Upper lobe of right lung (tissue), 1 donor: ENCODE results near the gene TRABD2B. TPM values are rescaled to one million over a fixed set of nuclear protein-coding genes. Genes with fewer than 3 reads are reported as not detected.

Experiments used
- ATAC-seq: fragments of 200-7000 bp; cut with Tn5 transposase; one replicate; pipeline ENCODE4 v1.9.1; 2020; ENCODE audit warnings: mild to moderate bottlenecking, moderate library complexity
- DNase-seq: peaks from one replicate; pipeline ENCODE4 v3.0.0-alpha.2; 2020
- H3K27ac ChIP-seq: fragments of 200-600 bp; one replicate; pipeline ENCODE4 v1.8.0; 2022
- H3K27me3 ChIP-seq: fragments of 200-600 bp; one replicate; pipeline ENCODE4 v1.8.0; 2022; ENCODE audit warnings: mild to moderate bottlenecking
- H3K36me3 ChIP-seq: fragments of 200-600 bp; one replicate; pipeline ENCODE4 v1.8.0; 2022
- H3K4me1 ChIP-seq: fragments of 200-600 bp; one replicate; pipeline ENCODE4 v1.8.0; 2022
- H3K4me3 ChIP-seq: fragments of 200-600 bp; one replicate; pipeline ENCODE4 v1.8.0; 2022; ENCODE audit warnings: mild to moderate bottlenecking
- H3K9me3 ChIP-seq: fragments of 200-600 bp; one replicate; pipeline ENCODE4 v1.8.0; 2022
- intact Hi-C: fragments of 100-400 bp; cut with DNase I; formaldehyde crosslinking; loops from one replicate; pipeline ENCODE4 v1.11.0; 2022
- total RNA-seq: library from RNA; stranded (reverse); fragmentation: NEBNext Ultra II Directional; extraction: Animal tissue kit (Norgen Biotek cat#: 25700); gene quantifications from one replicate; pipeline ENCODE4 v1.2.1, GENCODE V29; 2021
- TF ChIP-seq, protein P1 (sequence below): fragments of 200-600 bp; IDR thresholded peaks from one replicate; pipeline ENCODE4 v1.8.0; 2022; ENCODE audit warnings: antibody characterized with exemption
- donor health status: DM: no; HTN: yes; CAD: no; lungs with severe emphysema.

The TRABD2B gene
- total RNA-seq, 1 donor from 2014 or later, result 1.2 TPM

DNA sequence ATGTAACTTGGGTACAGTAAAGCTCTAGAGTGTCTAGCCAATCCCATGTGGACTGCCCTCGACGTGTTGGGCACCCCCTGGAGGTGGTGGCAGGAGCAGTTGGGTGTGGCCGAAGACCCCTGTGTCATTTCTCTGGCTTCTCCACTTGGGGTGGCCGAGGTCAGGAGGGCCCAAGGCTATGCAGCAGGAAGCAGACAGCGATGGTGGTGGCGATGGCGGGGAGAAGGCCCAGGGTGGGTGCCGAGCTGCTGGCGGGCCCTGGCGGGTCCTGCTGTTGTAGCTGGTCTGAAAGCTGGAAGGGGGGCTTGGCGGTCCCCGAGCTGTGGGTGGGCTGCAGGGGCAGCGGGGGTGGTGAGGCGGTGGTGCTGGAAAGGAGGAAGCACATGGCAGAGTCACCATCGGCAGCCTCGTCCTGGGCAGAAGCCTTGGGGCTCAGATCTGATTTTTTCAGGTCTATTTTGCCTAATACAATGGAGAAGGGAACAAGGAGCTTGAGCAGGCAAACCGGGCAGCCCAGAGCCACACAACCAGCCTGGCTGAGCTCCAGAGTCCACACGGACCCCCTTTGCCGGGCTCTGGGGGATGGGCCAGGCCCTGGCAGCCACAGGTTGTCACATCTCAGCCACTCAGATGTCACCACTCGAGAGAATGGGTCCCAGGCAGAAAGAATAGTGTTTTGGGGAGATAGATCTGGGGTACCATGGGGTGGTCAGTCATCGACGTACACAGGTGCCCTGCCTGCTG lies 231.3 kb downstream of the TRABD2B start:
- no peaks in the 10 kb centered on the region for H3K9me3 ChIP-seq
- ATAC-seq (no peak), DNase-seq (no peak)
- no peaks in the 10 kb centered on the region for H3K27me3 ChIP-seq
- no peaks in the 10 kb centered on the region for H3K4me1 ChIP-seq
- intact Hi-C loops, result no loop called here
- no peak overlapping the region for H3K4me3 ChIP-seq
- no peaks in the 10 kb centered on the region for H3K36me3 ChIP-seq
- no peak overlapping the region for H3K27ac ChIP-seq
- TF ChIP-seq, protein P1, sequence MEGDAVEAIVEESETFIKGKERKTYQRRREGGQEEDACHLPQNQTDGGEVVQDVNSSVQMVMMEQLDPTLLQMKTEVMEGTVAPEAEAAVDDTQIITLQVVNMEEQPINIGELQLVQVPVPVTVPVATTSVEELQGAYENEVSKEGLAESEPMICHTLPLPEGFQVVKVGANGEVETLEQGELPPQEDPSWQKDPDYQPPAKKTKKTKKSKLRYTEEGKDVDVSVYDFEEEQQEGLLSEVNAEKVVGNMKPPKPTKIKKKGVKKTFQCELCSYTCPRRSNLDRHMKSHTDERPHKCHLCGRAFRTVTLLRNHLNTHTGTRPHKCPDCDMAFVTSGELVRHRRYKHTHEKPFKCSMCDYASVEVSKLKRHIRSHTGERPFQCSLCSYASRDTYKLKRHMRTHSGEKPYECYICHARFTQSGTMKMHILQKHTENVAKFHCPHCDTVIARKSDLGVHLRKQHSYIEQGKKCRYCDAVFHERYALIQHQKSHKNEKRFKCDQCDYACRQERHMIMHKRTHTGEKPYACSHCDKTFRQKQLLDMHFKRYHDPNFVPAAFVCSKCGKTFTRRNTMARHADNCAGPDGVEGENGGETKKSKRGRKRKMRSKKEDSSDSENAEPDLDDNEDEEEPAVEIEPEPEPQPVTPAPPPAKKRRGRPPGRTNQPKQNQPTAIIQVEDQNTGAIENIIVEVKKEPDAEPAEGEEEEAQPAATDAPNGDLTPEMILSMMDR, result no peak

DNA sequence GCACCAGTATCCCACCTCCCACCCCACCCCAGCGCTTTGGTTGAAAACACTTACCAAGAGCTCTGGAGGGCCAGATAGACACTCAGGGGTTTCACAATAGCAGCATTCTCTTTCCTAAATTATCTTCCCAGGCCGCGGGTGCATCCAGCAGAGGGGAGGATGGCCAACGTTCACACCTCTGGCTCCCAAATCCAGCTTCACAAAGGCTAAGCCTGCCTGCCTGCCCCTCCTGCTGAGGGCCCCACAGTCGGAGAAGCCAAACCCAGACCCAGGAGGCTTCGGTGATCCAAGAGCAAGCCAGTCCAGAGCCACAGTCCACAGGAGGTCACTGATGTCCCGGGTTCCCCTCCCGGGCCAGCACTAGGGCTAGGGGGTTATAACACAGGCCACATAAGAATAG lies 231.9 kb downstream of the TRABD2B start:
- Histone ChIP-seq H3K4me3 (no peak overlapping the region), H3K27me3 (no peaks in the 10 kb centered on the region), H3K36me3 (no peaks in the 10 kb centered on the region), H3K27ac (no peak overlapping the region), H3K9me3 (no peaks in the 10 kb centered on the region), H3K4me1 (no peaks in the 10 kb centered on the region)
- DNase-seq, result no peak
- no peak for ATAC-seq
- intact Hi-C loops, result no loop called here
- TF ChIP-seq, protein P1, result no peak

DNA sequence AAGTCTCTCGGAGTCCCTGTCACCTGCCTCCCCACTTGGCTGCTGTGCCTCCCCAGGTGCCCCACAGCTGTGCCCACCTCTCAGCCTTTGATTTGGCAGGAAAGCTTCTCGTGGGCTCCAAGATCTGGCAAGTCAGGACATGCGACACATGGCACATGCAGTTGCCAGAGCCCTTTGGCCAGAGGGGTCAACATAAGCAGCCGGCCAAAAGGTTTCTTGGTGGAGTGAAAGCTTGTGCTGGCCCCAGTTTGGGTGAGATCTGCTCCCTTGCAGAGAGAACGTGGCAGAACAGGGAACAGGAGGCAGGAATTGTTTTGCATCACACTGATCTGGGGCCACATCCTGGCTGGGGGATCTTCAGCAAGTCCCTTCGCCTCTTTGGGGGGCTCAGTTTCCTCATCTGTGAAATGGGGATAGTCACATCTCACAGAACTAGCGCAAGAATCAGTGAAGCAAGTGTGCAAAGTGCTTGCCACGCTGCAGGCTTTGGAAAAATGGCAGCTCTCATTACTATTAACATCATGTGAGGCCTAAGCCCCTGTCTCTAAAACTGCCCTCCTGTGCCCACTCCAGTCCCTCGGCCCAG lies 232.6 kb downstream of the TRABD2B start:
- H3K27me3 ChIP-seq, result no peaks in the 10 kb centered on the region
- no peaks in the 10 kb centered on the region for H3K36me3 ChIP-seq
- ATAC-seq (no peak), DNase-seq (no peak)
- no peak overlapping the region for H3K4me3 ChIP-seq
- no peak overlapping the region for H3K27ac ChIP-seq
- no peaks in the 10 kb centered on the region for H3K4me1 ChIP-seq
- TF ChIP-seq, protein P1, result no peak
- no peaks in the 10 kb centered on the region for H3K9me3 ChIP-seq
- intact Hi-C loops, result no loop called here

DNA sequence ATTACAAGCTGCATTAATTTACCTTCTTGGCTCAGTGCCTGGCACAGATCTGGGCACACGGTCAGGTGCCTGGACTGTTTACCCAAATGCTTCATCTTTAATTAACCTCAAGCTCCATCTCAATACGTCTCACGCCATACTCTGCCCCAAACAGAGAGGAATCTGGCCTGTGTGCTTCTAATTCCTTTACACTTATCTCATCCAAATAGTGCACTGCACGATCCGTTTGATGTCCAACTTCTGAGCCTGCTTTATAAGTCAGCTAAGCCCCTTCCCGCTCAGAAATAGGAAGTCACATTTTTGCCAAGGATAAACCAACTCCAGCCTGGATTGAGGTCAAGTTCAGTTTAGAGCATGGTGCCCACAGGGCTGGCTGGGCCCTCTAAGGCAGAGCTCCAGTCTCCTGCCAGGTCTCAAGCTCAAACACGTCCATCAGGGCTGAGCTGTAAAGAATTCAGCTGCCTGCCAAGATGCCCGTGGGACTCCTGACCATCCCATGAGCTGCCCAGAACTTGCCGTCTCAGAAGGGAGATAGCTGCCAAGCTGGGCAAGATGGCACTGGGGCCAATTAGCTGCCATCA lies 233.5 kb downstream of the TRABD2B start:
- no peaks in the 10 kb centered on the region for H3K9me3 ChIP-seq
- no peaks in the 10 kb centered on the region for H3K27me3 ChIP-seq
- intact Hi-C loops, result no loop called here
- H3K4me3 ChIP-seq, result no peak overlapping the region
- H3K4me1 ChIP-seq, result no peaks in the 10 kb centered on the region
- DNase-seq, result no peak
- TF ChIP-seq, protein P1, result no peak
- no peak for ATAC-seq
- H3K36me3 ChIP-seq, result no peaks in the 10 kb centered on the region
- H3K27ac ChIP-seq, result no peak overlapping the region

DNA sequence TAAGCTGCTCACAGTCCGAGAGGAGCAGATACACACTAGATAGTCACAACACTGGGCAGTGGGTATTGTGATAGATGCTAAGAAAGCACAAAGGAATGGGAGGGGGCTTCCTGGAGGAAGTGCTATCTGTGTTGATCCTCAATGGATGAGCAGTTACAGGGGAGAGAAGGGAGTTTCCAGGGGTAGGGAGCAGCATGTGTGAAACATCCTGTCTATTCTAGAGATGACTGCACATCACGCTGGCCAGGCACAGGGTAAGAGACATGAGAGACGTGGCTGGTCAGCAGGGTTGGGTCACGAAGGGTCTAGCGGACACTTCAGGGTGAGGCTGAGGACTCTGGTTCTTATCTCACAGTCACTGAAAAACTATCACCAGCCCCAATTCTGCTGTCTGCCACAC lies 235.2 kb downstream of the TRABD2B start:
- ATAC-seq (no peak), DNase-seq (no peak)
- TF ChIP-seq, protein P1, result no peak
- Histone ChIP-seq H3K4me3 (no peak overlapping the region), H3K4me1 (no peaks in the 10 kb centered on the region), H3K9me3 (no peaks in the 10 kb centered on the region), H3K27ac (no peak overlapping the region), H3K36me3 (no peaks in the 10 kb centered on the region), H3K27me3 (no peaks in the 10 kb centered on the region)
- intact Hi-C loops, result no loop called here
